Measurements from ENCODE around the gene SBF2. TPM values are rescaled to one million over a fixed set of nuclear protein-coding genes. Genes with fewer than 3 reads are reported as not detected.

The SBF2 gene
- total RNA-seq, 1 experiment from 2014 or later, result 30.2 TPM

- Histone ChIP-seq H2BK20ac (ENCODE audit: low read depth, low read length, poor library complexity, severe bottlenecking) (no peak overlapping the region), H3K23me2 (ENCODE audit: insufficient read length, low read depth, low read length, poor library complexity, severe bottlenecking) (no peaks in the 10 kb centered on the region), H3K4me1 (ENCODE audit: insufficient read depth, low read length) (no peaks in the 10 kb centered on the region), H3K14ac (ENCODE audit: insufficient read depth, low read length) (no peak overlapping the region), H3T11ph (ENCODE audit: low read length) (no peak overlapping the region), H3K79me2 (ENCODE audit: insufficient read depth, low read length) (no peaks in the 10 kb centered on the region), H3K4me2 (ENCODE audit: insufficient read depth, insufficient read length, low read length) (no peak overlapping the region), H2BK15ac (ENCODE audit: low read depth, low read length) (no peak overlapping the region), H3K79me1 (ENCODE audit: insufficient read depth, low read depth, low read length, poor library complexity, severe bottlenecking) (no peaks in the 10 kb centered on the region), H2BK12ac (ENCODE audit: insufficient read length, low read depth, low read length) (no peak overlapping the region), H3K9ac (ENCODE audit: extremely low read depth, insufficient read length, low read length) (no peak overlapping the region), H3K27ac (ENCODE audit: insufficient read length, low read depth, low read length) (no peak overlapping the region), H3K27me3 (ENCODE audit: insufficient read depth, low read length) (no peaks in the 10 kb centered on the region), H2AFZ (ENCODE audit: low read length) (no peak overlapping the region), H2BK5ac (ENCODE audit: insufficient read length, low read length) (no peak overlapping the region), H2AK5ac (ENCODE audit: insufficient read length, low read length) (no peak overlapping the region), H3K4ac (ENCODE audit: low read depth, low read length) (no peak overlapping the region), H2BK120ac (ENCODE audit: low read depth, low read length, poor library complexity, severe bottlenecking) (no peak overlapping the region), H4K20me1 (ENCODE audit: control insufficient read depth, insufficient read depth, insufficient read length) (no peaks in the 10 kb centered on the region), H3K56ac (ENCODE audit: insufficient read length, low read depth, low read length) (no peak overlapping the region), H3K9me3 (ENCODE audit: control insufficient read depth, low read depth, low read length) (peaks cover 7% of the 10 kb centered on the region), H4K91ac (ENCODE audit: insufficient read length, low read depth, low read length) (no peak overlapping the region), H4K5ac (ENCODE audit: insufficient read length, low read depth, low read length) (no peak overlapping the region), H3K18ac (ENCODE audit: insufficient read length, low read depth, low read length) (no peak overlapping the region), H4K8ac (replicated peaks; ENCODE audit: insufficient read length, low read depth, low read length) (no peak overlapping the region), H3K23ac (ENCODE audit: insufficient read length, low read depth, low read length) (no peak overlapping the region)
- TF ChIP-seq CTCF (conservative IDR thresholded peaks at IDR 0.05), result no peak
- peaks cover 0 to 7% of the 10 kb centered on the region in 2 experiments; a peak in 2 of 4 replicates for H3K4me1 Mint-ChIP-seq
- peak overlapping the region in 1 of 3 experiments; percentile 52; a peak in 1 of 7 replicates for H3K27ac Mint-ChIP-seq
- peaks cover 19 to 23% of the 10 kb centered on the region in 2 experiments for H3K9me3 Mint-ChIP-seq
- no peaks in the 10 kb centered on the region for H3K27me3 Mint-ChIP-seq (ENCODE audit: low read depth)
- WGBS (ENCODE audit: extremely low coverage, insufficient read length, low lambda C conversion rate), result no CpG with 5 or more reads among the region's 5 CpGs
- peaks cover 13 to 30% (median 26%) of the 10 kb centered on the region in 3 experiments for H3K36me3 Mint-ChIP-seq (ENCODE audit: insufficient read depth in 1 of 3, low read depth in 3 of 3)
- no peak overlapping the region for H3K4me3 Mint-ChIP-seq
- DNase-seq, result no peak
These were observed 197.0 kb downstream of the SBF2 start for GRCh38 chr11:10096987-10097386.

Data from H9 (cell line).